ENCODE results near the gene MZT2A.
"Not testable (repeated sequence)": the region's sequence is repeated elsewhere in the genome, so short reads cannot be mapped to it uniquely, and the experiment has no call there.

DNA sequence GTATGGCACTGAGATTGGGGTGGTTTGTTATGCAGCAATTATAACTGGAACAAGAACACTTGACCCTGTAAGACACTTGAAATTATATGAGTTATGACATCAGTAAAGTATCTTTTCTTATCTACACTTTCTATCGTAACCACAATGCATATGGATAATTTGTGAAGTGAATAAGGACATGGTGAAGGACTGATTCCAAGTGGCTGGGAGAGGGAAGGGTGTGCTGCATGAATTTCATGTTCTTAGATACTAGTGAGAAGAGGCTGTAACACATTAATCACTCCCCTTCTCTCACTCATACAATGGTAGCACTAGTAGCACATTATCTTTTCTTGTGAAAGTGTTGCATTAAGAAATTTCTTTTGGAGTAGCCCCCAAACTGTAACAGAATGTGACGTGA, 37.3 kb downstream of the MZT2A start:
- TF ChIP-seq EZH2phosphoT487, EZH2 (IDR thresholded peaks at IDR 0.05): not testable (repeated sequence)
- TF ChIP-seq, protein P1, sequence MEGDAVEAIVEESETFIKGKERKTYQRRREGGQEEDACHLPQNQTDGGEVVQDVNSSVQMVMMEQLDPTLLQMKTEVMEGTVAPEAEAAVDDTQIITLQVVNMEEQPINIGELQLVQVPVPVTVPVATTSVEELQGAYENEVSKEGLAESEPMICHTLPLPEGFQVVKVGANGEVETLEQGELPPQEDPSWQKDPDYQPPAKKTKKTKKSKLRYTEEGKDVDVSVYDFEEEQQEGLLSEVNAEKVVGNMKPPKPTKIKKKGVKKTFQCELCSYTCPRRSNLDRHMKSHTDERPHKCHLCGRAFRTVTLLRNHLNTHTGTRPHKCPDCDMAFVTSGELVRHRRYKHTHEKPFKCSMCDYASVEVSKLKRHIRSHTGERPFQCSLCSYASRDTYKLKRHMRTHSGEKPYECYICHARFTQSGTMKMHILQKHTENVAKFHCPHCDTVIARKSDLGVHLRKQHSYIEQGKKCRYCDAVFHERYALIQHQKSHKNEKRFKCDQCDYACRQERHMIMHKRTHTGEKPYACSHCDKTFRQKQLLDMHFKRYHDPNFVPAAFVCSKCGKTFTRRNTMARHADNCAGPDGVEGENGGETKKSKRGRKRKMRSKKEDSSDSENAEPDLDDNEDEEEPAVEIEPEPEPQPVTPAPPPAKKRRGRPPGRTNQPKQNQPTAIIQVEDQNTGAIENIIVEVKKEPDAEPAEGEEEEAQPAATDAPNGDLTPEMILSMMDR (IDR thresholded peaks at IDR 0.05) = not testable (repeated sequence)
